Sigmoid colon (tissue), 4 donors: ENCODE results near the gene P3R3URF.

ENCODE experiments used
- EP300 ChIP-seq, 4 donors: sonication (generic); formaldehyde crosslinking; IDR thresholded peaks; one replicate each; pipeline ENCODE4 v1.6.1; 2017; ENCODE audit warnings: antibody characterized with exemption in 4 of 4
- TF ChIP-seq, protein P1 (sequence below), 4 experiments: fragments of 450-650 bp in 3 of 4; fragments of 200-600 bp in 1 of 4; IDR thresholded peaks; one replicate each; pipeline ENCODE4 v1.5.1; 2016 to 2019; ENCODE audit warnings: antibody characterized with exemption in 4 of 4, mild to moderate bottlenecking in 3 of 4, moderate library complexity in 2 of 4

DNA sequence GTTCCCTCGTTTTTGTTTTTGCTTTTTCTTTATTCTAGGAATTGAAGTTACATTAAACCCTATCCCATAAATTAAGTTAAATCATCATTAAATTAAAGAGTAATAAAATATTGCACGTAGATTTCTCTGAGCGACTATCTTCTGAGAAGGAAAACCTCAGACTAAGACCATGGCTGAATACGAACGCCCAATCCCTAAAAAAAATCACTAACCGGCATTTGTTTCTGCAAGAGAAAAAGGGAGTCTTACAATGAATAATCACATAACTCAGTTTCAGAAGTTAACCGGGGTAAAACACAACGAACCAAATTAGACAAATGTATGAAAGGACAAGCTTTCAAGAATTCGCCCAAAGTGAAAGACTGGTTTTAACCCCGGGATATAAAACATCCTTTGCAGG is 45.2 kb downstream of the P3R3URF start:
- no peak for TF ChIP-seq EP300 (IDR thresholded peaks at IDR 0.05)
- TF ChIP-seq, protein P1, sequence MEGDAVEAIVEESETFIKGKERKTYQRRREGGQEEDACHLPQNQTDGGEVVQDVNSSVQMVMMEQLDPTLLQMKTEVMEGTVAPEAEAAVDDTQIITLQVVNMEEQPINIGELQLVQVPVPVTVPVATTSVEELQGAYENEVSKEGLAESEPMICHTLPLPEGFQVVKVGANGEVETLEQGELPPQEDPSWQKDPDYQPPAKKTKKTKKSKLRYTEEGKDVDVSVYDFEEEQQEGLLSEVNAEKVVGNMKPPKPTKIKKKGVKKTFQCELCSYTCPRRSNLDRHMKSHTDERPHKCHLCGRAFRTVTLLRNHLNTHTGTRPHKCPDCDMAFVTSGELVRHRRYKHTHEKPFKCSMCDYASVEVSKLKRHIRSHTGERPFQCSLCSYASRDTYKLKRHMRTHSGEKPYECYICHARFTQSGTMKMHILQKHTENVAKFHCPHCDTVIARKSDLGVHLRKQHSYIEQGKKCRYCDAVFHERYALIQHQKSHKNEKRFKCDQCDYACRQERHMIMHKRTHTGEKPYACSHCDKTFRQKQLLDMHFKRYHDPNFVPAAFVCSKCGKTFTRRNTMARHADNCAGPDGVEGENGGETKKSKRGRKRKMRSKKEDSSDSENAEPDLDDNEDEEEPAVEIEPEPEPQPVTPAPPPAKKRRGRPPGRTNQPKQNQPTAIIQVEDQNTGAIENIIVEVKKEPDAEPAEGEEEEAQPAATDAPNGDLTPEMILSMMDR (IDR thresholded peaks at IDR 0.05) = no peak
